Activated naive CD4-positive, alpha-beta T cell treated with Interleukin-2 at 50 U/mL for 16 hours (primary cell): ENCODE data around the gene ARHGAP10.

Experiments used
- DNase-seq: peaks from one replicate; pipeline ENCODE4 v3.0.0-alpha.2; 2020

Gene ARHGAP10

DNA sequence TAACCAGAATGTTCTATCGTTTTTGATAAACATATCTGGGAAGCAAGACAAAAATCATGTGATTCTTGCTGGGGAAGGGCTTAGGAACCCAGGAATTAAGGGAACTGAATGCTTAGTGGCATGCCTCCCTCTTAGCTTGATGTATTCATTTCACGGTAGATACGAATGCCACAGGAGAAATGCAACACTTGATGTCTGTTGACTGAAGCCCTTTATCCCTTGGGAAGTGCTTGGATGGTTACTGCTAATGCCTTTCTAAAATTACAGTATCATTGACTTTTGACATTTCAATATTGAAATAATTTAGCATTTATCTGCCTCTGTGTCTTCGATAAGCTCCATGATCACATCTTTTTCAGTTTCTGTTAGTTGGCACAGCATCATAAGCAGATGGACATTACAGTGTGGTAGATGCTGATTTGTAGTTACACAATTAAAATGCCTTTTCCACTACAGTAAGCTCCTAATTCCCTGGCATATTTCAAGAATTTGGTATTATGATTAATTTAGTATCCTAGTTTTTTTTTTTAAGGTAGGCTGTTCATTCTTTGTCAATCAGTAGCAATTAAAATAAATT, 226.7 kb downstream of the ARHGAP10 start:
- no peak for DNase-seq

DNA sequence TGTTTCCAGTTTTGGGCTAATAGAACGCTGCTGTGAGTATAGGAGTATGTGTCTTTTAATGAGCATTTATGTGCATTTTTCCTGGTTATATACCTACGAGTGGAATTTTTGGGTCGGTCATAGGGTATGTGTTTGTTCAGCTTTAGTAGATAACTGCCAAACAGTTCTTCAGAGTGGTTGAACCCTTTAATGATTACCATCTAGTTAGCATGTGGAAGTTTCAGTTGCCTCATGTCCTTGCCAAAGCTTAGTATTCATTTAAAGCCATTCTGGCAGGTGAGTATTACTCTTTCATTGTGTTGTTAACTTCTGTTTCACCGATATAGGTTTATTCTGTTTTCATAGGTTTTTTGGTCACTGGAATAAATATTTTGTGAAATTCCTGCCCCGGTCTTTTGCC, 229.1 kb downstream of the ARHGAP10 start:
- DNase-seq, result no peak

DNA sequence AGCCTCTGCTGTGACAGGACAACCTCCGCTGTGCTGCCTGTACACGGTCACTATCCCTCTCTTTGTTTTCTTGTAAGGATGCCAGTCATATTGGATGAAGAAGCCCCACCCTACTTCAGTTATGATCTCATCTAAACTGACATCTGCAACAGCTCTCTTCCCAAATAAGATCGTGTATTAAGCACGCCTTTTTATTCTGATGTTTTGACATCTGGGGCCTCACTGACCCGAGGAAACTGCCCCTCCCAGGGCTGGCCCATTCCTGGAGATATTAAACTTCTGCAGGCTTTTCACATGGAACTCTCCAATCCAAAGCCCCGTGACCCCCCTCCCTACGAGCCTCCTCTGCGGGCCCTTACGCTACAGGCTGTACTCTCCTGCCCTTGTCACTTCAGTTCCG, 232.0 kb downstream of the ARHGAP10 start:
- no peak for DNase-seq

DNA sequence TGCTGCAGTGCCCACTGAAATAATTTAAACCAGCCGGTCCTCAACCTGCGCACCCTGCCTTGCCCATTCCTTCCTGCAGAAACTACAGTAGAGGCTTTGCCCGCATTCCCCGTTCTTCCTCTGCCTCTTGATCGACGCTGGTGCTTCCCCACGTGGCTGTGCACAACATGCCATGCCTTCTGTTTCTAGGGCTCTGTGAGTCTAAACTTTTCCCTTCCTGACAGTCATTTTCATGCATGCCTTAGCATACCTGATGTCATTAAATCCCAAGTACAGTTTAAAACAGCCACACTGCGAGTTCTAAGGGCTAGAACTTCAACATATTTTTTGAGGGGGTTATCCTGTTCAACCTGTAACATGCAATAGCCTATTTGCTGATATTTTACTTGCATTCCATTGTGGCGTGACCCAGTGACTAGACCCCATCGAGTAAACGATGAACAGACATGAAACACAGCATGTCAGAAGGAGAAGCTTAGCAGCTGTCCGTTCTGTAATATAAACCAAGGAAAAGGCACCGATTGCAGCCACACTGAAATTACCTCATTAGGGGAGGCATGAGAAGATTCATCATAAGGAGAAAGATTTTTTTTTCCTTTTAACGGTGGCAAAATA, 232.5 kb downstream of the ARHGAP10 start:
- no peak for DNase-seq

DNA sequence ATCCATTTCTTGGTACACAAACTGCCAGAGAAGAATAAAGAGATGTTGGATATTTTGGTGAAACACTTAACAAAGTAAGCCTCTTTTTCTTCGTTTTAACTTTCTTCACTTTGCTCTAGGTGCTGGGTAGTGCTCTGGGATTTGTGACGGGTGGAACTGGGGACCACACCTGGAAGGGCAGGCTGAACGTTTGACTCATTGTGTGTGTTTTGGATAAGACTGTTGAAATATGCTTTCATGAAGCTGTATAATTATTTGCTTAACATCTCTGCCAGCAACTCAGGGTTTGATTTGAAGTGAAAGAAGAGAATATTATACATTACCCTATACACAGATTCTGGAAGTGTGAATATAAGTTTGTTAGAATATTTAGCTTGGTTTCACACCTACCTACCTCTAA, 233.2 kb downstream of the ARHGAP10 start:
- no peak for DNase-seq

DNA sequence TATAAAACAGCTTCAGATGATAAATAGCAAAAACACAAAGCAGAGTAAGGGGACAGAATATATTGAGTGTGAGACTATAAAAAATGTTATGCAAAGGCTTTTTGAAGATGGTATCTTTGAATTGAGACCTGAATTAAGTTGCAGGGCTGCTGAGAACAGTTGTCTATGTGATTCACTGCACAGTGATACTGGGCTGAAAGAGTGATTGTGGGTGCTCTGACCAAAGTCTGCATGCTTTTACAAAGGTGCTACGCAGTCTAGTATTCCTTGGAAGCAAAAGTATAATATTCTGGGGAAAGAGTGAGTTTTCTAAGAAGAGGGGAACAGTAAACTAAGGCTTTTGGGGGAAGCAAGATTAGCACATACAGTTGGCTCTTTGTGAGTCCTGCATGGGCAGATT, 234.0 kb downstream of the ARHGAP10 start:
- no peak for DNase-seq

DNA sequence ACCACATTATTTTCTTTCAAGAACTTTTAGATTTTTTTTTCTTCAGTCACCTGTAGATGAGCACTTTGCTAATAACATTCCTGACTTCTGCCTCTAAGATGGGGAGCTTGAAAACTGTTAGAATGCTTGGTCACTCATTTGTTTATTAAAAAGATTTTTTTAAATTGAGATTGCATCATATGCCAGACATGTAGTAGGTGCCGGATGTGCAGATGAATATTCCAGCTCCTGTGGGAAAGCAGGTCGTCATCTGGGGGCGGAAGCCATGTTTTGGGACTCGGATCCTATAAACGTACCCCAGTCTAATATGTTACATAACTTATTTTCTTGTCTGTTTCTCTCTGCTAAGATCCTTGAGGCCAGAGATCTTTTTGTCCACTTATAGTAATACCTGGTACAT, 236.8 kb downstream of the ARHGAP10 start:
- no peak for DNase-seq

DNA sequence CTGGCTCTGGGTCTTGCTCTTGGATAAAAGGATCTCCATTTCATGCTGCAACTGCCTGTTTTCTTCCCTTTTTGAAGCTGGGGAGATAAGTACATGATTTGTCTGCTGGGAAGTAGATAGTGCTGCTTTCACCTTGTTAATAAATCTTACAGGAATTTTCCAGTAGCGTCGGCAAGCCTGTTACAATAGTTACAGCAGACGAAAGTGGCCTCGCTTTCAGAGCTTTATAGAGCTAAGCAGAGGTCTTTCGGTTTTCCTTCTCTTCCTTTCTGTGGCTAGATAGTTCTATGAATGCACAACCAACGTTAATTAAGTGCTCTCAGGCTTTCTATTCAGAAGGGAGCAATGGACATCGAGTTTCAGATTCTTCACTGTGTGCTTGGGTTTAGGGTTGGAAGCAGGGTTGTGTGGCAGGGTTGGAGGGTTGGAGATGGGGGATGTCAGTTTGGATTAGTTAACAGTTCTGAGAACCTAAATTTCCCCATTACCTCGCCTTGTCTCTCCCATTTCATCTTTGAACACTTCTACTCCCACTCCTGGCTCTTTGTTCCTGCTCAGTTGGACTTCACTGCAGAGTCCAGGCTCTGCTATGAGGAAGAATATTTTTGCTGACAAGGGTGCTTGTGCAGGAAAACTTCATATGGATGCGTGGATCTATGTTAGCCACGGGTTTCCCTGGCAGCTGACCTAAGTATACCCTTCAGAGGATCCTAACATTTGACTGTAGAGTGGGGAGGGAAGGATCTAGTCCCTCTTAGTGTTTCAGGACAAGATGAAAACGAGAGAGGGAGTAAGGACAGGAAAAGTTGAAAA, 237.9 kb downstream of the ARHGAP10 start:
- no peak for DNase-seq

DNA sequence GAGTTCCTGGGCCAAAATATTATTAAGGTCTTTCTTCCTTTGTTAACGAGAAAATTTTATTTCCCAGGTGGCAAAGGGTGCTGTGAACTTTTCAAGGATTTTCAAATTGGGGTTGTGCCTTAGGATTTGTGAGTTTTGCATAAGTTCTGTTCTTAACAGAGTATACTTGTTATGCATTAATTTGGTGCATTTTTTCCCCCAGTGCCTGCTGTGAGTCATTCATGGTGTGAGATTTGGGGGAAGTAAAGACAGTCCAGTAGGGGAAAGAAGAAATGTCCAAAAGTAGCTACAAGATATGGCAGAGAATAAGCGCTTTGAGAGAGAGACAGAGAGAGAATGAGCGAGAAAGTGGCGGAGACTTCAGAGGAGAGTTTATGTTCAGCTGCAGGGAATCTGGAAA, 239.2 kb downstream of the ARHGAP10 start:
- DNase-seq, result no peak

DNA sequence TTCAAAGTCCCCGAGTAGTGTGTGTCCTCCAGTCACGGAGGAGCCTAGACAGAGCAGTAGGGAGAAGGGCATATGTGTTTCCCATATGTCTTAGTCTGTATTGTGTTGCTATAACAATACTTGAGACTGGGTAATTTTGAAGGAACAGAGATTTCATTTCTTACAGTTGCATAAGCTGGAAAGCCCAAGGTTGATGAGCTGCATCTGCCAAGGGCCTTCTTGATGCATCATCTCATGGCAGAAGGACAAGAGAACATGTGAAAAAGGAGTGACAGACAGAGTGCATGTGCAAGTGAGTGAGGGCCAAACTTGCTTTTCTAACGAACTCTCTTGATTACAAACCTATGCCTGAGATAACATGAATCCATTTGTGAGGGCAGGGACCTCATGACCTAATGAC, 243.4 kb downstream of the ARHGAP10 start:
- DNase-seq, result no peak

DNA sequence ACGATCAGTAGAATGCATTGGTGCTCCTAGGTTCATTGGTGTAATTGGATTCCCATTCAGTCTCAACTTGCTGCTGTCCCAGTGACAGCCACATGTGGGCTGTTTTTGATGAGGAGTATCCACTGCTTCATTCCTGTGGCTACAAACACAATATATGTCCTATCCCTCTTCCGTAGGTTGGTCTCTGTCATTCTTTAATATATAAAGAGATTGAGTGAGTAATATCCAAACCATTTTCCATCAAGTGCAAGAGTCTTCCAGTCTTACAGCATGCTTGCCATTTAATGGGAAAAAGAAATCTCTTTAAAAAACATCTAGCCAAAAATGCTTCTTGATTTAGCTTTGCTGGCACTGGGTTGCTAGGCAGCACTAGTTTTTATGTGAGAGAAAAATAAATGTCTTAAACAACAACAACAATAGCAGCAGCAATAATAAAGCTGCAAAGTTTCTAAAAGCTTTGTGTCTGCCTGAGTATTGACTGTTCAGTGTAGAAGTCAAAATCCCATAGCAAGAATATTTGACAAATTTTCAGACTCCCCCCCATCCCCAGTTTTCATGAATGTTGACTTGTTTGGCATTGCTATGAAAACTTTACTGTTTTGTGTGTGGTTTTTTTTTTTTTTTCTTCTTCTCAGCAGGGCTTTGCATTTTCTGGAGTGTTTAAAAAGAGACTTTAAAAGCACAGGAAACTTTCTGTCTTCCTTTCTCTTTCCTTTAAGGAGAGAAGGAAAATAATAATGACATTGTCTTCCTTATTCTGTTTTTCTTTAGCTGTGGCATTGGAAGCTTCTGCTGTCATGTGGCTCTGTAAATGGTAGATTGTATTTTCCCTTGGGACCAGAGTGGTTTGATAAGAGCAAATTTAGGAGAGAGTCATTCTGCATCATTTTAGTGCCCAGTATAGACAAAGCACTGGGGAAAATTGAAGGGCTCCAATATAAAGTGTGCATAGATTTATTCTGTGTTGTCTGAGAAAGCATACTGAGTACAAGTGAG, 244.3 kb downstream of the ARHGAP10 start:
- no peak for DNase-seq

DNA sequence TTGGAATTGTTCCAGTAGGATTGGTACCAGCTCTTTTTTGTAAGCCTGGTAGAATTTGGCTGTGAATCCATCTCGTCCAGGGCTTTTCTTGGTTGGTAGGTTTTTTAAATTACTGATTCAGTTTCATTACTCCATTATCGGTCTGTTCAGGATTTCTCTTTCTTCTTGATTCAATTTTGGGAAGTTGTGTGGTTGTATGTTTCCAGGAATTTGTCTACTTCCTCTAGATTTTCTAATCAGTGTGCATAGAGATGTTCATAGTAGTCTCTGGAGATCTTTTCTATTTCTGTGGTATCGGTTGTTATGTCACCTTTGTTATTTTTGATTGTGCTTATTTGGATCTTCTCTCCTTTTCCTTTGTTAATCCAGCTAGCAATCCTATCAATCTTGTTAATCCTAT, 248.7 kb downstream of the ARHGAP10 start:
- no peak for DNase-seq

DNA sequence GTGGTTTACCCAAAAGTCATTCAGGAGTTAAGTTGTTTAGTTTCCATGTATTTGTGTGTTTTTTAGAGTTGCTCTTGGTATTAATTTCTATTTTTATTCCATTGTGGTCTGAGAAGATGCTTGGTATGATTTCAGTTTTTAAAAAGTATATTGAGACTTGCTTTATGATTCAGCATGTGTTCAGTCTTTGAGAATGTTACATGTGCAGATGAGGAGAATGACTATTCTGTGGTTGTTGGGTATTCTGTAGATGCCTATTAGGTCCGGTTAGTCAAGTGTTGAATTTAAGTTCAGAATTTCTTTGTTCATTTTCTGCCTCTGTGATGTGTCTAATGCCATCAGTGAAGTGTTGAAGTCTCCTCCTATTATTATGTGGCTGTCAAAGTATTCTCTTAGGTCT, 249.4 kb downstream of the ARHGAP10 start:
- no peak for DNase-seq

DNA sequence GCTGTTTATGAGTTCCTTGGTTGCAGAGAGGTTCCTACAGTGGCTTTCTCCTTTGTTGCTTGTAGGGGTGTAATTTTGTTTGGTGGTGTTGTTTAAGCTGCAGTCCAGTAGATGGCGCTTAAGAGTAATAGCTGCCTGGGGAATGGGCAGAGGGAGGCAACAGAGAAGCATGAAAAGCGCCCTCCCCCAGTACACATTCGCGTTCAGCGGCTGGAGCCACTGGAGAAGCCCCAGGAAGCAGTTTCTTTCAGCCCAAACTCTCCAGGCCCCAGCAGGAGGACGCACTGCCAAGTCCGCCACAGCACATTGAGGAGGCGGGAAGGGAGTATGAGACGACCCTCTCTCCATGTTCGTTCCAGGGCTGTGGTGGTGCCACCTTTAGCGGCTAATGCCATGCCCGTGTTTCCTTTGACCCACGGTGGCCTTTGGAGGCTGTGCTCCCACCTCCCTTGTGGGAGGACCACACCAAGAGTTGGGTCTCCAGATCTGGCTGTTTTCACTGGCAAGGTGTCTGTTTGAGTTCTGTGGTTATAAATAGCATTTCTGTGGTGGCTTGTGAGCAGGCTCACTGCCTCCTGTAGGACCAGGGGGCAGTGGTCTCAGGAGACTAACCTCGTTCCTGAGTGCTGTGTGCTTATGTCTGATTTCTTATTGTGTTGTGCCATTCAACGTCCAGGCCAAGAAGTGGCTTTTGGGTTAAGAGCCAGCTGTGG, 252.3 kb downstream of the ARHGAP10 start:
- no peak for DNase-seq

DNA sequence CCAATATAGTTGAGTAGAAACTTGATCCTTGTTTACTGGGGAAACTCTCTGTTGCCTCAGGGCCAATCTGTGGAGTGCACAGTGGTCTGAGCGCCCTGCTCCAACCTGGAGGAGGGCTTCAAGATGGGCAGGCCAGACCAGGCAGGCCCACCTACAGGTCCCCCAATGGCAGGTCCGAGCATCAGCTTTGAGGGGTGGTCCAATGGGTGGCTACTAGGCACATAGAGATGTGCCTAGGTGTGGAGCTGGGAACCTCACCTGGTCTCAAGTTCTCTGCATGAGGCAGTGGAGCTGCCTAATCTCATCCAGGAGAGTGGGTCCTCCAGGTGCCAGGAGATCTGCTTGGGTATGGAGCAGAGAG, 252.9 kb downstream of the ARHGAP10 start:
- no peak for DNase-seq

DNA sequence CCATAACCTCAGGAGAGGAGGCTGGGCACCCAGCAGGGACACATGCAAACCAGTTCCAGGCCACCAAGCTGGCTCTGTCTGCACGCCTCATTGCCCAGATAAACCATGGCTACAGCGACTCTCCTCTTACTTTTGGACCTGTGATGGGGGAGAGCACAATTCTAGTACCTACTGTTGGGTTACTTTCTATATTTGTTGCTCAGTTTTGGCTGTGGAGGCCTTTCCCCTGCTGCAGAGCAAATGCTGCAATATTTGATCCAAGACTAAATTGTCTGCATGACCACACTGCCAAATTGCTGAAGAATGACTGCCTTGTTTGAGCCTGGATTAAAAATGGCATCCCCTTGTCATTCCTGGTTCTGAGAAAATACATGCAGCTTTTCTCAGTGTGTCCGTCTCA, 253.5 kb downstream of the ARHGAP10 start:
- DNase-seq, result no peak

DNA sequence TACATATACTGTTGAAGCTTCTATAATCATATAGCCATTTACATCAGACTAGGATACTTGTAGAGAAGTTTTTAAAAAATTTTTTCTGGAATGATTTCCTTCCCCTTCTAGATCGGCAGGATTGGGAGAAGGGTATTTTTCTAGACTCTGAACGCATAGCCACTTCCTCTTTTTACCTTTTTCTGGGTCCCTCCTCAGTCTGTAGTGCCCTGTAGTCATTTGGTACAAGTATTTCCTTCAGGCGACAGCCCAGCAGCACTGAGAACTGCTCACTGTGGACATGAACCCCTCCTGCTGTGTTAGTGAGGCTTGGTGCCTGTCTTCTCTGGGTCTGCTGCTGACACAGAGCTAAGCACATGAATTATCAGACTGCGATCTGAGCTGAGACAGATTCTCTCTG, 255.4 kb downstream of the ARHGAP10 start:
- DNase-seq, result no peak

DNA sequence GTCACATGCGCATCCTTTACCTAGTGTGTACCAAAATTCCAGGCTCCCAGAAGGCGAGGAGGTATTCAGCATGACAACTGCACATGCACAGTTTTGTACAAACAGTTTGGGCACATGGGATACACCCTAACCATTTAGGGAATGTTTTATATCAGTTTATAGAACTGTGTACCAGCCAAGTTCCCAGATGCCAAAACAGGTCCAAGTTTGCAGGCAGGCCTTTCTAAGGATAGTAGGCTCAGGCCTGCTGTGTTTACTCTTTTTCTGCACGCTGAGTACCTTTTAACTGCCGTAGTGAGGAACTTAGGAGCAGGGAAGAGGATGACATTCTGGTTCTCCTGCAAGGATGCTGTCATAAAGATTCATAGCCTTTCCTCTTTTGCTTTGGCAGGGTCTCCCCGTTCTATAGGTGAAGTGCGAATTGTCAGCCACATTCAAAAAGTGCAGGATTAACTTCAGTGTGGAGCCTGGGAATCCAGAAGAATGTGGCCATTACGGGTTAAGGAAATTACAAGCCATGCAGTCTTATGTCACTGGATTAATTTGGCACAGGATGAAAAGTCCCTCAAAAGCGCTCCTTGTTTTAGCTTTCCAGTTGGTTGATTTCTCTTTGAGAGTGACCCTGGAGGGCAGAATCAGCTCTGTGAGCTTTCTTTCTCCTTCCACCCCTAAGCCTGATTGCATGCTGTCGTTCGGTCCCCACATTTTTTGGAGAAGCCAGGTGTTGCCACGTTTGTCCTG, 259.8 kb downstream of the ARHGAP10 start:
- DNase-seq, result no peak

DNA sequence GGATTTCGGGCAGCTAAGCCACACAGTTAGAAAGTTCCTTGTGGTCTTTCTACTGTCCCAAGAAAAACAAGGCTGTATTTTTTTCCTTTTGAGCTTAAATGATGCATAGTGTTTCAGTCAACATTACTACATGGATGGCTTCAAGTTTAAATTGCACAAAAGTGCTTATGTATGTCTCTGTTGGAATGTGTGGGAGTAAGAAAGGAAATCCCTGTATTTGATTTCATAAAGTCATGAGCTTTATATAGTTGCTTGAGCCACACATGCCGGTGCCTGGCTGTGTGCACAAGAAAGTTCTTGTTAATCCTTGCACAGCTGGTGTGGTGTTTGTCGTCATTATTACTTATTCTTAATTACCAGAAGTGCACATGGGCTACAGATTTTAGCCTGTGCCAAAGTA, 262.2 kb downstream of the ARHGAP10 start:
- DNase-seq, result no peak

DNA sequence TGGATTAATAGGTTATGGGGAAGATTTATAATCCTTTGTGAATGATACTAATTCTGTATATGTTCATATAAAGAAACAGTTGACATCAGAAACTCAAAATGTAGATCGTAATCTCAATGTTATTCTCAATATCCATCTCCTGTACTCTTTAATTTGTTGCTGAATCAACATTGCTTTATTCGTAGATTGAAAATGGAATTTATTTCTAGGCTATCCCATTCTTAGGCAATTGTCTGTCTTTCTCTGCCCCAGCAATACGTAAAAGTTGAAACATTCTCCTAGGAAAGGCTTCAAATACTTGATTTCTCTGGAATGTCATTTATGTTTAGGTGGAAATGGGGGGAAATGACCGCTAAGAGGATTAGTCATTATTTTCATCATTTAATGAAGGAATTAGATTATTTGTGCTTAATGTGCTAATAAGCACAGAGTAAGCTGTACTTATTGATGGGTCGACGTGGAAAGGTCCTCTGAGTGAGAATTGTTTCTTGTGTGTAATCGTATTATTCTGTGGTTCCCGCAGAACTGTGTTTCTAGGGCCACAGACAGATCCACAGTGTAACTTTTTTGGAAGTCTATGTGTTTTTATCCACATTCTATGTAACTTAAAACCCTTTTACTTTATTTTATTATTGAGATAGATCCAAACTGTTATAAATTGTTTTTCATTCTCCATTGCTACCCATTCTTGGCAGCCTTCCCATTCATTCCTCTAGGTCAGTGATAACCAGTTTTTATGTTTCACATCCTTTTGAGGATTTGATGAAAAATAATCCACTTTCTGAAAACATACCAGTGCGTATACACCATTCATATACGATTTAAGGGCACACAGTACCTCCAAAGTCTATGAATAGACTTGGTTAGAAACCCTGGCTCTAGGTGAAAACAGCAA, 262.9 kb downstream of the ARHGAP10 start:
- no peak for DNase-seq

DNA sequence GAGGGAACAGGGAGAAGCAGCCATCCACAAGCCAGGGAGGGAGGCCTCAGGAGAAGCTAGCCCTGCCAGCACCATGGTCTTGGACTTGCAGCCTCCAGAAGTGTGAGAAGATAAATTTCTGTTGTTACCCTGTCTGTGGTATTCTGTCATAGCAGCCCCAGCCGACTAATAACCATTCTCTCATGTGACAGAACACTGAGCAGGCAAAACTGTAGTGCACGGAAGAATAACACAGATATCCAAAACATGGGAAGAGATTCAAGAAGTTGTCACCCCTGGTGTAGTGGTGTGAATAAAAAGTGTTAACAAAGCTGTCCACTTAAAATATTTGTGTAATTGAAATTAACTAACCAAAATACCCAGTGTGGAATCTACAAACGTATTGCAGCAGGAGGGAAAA, 265.0 kb downstream of the ARHGAP10 start:
- DNase-seq, result no peak
